Natural killer cell (primary cell): ENCODE data around the gene BLTP3B. TPM values are rescaled to one million over a fixed set of nuclear protein-coding genes. Genes with fewer than 3 reads are reported as not detected.

Experiments
- ATAC-seq, 3 donors: fragments of 150-1000 bp in 2 of 3; fragments of 200-7000 bp in 1 of 3; cut with Tn5 transposase; 1 replicate in 1 of 3; 2 replicates in 2 of 3; pipeline ENCODE4 v1.10.0; 2021; ENCODE audit warnings: mild to moderate bottlenecking in 2 of 3, moderate library complexity in 2 of 3
- DNase-seq, 2 donors: peaks; one replicate each; pipeline versions ENCODE4 v3.0.0 to v3.0.0-alpha.2; 2013 to 2021; ENCODE audit warnings: mixed read lengths in 1 of 2
- H3K27ac ChIP-seq: one replicate; pipeline ENCODE4 v1.5.1; 2013; ENCODE audit warnings: mild to moderate bottlenecking, low read length
- H3K27me3 ChIP-seq: one replicate; pipeline ENCODE4 v1.6.1; 2013; ENCODE audit warnings: low read length; ENCODE audit not compliant: control insufficient read depth, insufficient read depth
- H3K36me3 ChIP-seq: one replicate; pipeline ENCODE4 v1.6.1; 2013; ENCODE audit warnings: low read length; ENCODE audit not compliant: control insufficient read depth, insufficient read depth
- H3K4me1 ChIP-seq: one replicate; pipeline ENCODE4 v1.6.1; 2013; ENCODE audit warnings: low read length; ENCODE audit not compliant: control insufficient read depth, insufficient read depth
- H3K4me3 ChIP-seq: one replicate; pipeline ENCODE4 v1.5.1; 2013; ENCODE audit warnings: low read length
- H3K9me3 ChIP-seq: one replicate; pipeline ENCODE4 v1.6.1; 2013; ENCODE audit warnings: low read length; ENCODE audit not compliant: control insufficient read depth, insufficient read depth
- H3K27ac Mint-ChIP-seq, 2 donors: one replicate each; pipeline ENCODE4 v1.8.0; 2022; ENCODE audit warnings: mild to moderate bottlenecking in 2 of 2, mixed read lengths in 2 of 2, moderate library complexity in 1 of 2
- H3K27me3 Mint-ChIP-seq, 2 donors: one replicate each; pipeline ENCODE4 v1.8.0; 2022; ENCODE audit warnings: low read depth in 2 of 2, mixed read lengths in 2 of 2
- H3K36me3 Mint-ChIP-seq: one replicate; pipeline ENCODE4 v1.8.0; 2022; ENCODE audit warnings: mixed read lengths
- H3K4me1 Mint-ChIP-seq, 2 donors: one replicate each; pipeline ENCODE4 v1.8.0; 2022; ENCODE audit warnings: mixed read lengths in 2 of 2
- H3K4me3 Mint-ChIP-seq: one replicate; pipeline ENCODE4 v1.8.0; 2022; ENCODE audit warnings: mild to moderate bottlenecking, moderate library complexity, mixed read lengths
- H3K9me3 Mint-ChIP-seq, 2 donors: one replicate each; pipeline ENCODE4 v1.8.0; 2022; ENCODE audit warnings: mixed read lengths in 2 of 2
- CTCF ChIP-seq: fragments of 200-600 bp; IDR thresholded peaks from one replicate; pipeline ENCODE4 v1.8.0; 2022; ENCODE audit warnings: antibody characterized with exemption
- WGBS: methylation state at CpG from one replicate; pipeline ENCODE4 v1.1.7; 2013; ENCODE audit warnings: missing lambda C conversion rate; ENCODE audit not compliant: insufficient coverage; 5-methylcytosine and 5-hydroxymethylcytosine counted together
- intact Hi-C: fragments of 100-400 bp; cut with micrococcal nuclease; formaldehyde crosslinking; loops from one replicate; pipeline ENCODE4 v1.14.2; 2022
- total RNA-seq, 4 donors: library from RNA; stranded (reverse); fragments of 120-200 nt in 1 of 4; gene quantifications; one replicate each; pipeline versions ENCODE4 v1.2.3 to v1.2.4, GENCODE V29; 2013 to 2022

The BLTP3B gene
- total RNA-seq, 3 donors from 2014 or later (not counting 1 experiment from before 2014, with no cell fraction given) = 30.8 to 42.8 (median 30.9) TPM

DNA sequence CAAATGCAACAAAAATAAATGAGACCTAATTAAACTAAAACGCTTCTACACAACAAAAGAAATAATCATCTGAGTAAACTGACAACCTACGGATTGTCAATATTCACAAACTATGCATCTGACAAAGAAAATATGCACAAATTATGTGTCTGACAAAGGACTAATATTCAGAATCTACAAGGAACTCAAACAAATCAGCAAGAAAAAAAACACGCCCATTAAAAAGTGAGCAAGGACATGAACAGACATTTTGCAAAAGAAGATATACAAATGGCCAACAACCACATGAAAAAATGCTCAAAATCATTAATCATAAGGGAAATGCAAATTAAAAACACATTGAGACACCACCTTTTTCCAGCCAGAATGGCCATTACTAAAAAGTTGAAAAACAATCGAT lies 37.0 kb downstream of the BLTP3B start:
- no peak for ATAC-seq
- Histone ChIP-seq H3K36me3 (peaks cover 10% of the 10 kb centered on the region), H3K27me3 (no peaks in the 10 kb centered on the region), H3K4me1 (no peaks in the 10 kb centered on the region), H3K9me3 (no peaks in the 10 kb centered on the region), H3K4me3 (no peak overlapping the region), H3K27ac (no peak overlapping the region)
- Mint-ChIP-seq H3K9me3 (peaks cover 0 to 6% of the 10 kb centered on the region in 2 donors), H3K27ac (no peak overlapping the region), H3K36me3 (peaks cover 7% of the 10 kb centered on the region), H3K4me1 (peaks cover 19 to 20% of the 10 kb centered on the region in 2 donors), H3K27me3 (no peaks in the 10 kb centered on the region), H3K4me3 (no peak overlapping the region)
- DNase-seq = no peak
- 100% methylated on average over 3 of the region's 4 CpGs for WGBS
- intact Hi-C loops = no loop called here
- TF ChIP-seq CTCF = no peak

GRCh38 chr12:100101000-100101399 lies 41.7 kb downstream of the BLTP3B start:
- Mint-ChIP-seq H3K27ac (no peak overlapping the region), H3K9me3 (no peaks in the 10 kb centered on the region), H3K36me3 (peaks cover 16% of the 10 kb centered on the region), H3K4me3 (no peak overlapping the region), H3K27me3 (no peaks in the 10 kb centered on the region), H3K4me1 (peaks cover 8 to 11% of the 10 kb centered on the region in 2 donors)
- no peak for DNase-seq
- no peaks in the 10 kb centered on the region for H3K4me1 ChIP-seq
- no peaks in the 10 kb centered on the region for H3K9me3 ChIP-seq
- intact Hi-C loops = no loop called here
- H3K4me3 ChIP-seq = no peak overlapping the region
- WGBS = 82% methylated on average over 2 of the region's 3 CpGs
- peaks cover 13% of the 10 kb centered on the region for H3K36me3 ChIP-seq
- no peak overlapping the region for H3K27ac ChIP-seq
- no peaks in the 10 kb centered on the region for H3K27me3 ChIP-seq
- no peak for ATAC-seq
- TF ChIP-seq CTCF = no peak

Other genes starting within 250 kb of the BLTP3B start
- gene ANKS1B, start 157.9 kb downstream of the BLTP3B start, total RNA-seq = not detected
- gene ACTR6, start 57.9 kb upstream of the BLTP3B start, total RNA-seq = 10 to 100 TPM; 20.4 to 27.5 (median 20.8) TPM
- under 1 TPM in 1 of 3 donors, not detected in 2; 0.16 TPM for gene DEPDC4, start 124.2 kb upstream of the BLTP3B start, total RNA-seq
- 10 to 100 TPM; 48.7 to 61.0 (median 56.1) TPM for gene SCYL2, start 124.3 kb upstream of the BLTP3B start, total RNA-seq
- not detected for gene SLC17A8, start 214.2 kb upstream of the BLTP3B start, total RNA-seq